ENCODE measurements around the gene CENPP.

The CENPP gene

GRCh38 chr9:92327283-92327850, 1.6 kb downstream of the CENPP start:
- TF ChIP-seq CTCF (IDR thresholded peaks at IDR 0.05): no peak
- Histone ChIP-seq H3K27ac (no peak overlapping the region), H3K4me3 (ENCODE audit: low read depth in 1 of 2, low read length in 1 of 2) (no peak overlapping the region)

GRCh38 chr9:92328225-92328624, 2.5 kb downstream of the CENPP start:
- H3K9me3 ChIP-seq: no peaks in the 10 kb centered on the region
- no peaks in the 10 kb centered on the region for H3K27me3 ChIP-seq
- H3K27ac ChIP-seq: no peak overlapping the region
- no peak for TF ChIP-seq CTCF (IDR thresholded peaks at IDR 0.05)
- H3K4me1 ChIP-seq (ENCODE audit: control insufficient read depth in 1 of 2, insufficient read depth in 1 of 2, low read depth in 1 of 2, low read length in 1 of 2): peaks cover 20 to 23% of the 10 kb centered on the region in 2 experiments
- no peak overlapping the region for H3K4me3 ChIP-seq (ENCODE audit: low read depth in 1 of 2, low read length in 1 of 2)
- H3K36me3 ChIP-seq: peaks cover 5% of the 10 kb centered on the region

More at GRCh38 chr9:92327283-92327850, 1.6 kb downstream of the CENPP start:
- Histone ChIP-seq H3K9me3 (no peaks in the 10 kb centered on the region), H3K4me1 (ENCODE audit: control insufficient read depth in 1 of 2, insufficient read depth in 1 of 2, low read depth in 1 of 2, low read length in 1 of 2) (peaks cover 23 to 27% of the 10 kb centered on the region in 2 experiments), H3K27me3 (no peaks in the 10 kb centered on the region), H3K36me3 (peaks cover 6% of the 10 kb centered on the region)

- Histone ChIP-seq H3K9me3 (no peaks in the 10 kb centered on the region), H3K27ac (no peak overlapping the region), H3K36me3 (peaks cover 7% of the 10 kb centered on the region), H3K4me3 (ENCODE audit: low read depth in 1 of 2, low read length in 1 of 2) (no peak overlapping the region), H3K4me1 (ENCODE audit: control insufficient read depth in 1 of 2, insufficient read depth in 1 of 2, low read depth in 1 of 2, low read length in 1 of 2) (no peaks in the 10 kb centered on the region), H3K27me3 (no peaks in the 10 kb centered on the region)
- TF ChIP-seq CTCF (IDR thresholded peaks at IDR 0.05): no peak
Observed at GRCh38 chr9:92332577-92333281, 7.0 kb downstream of the CENPP start.

- no peaks in the 10 kb centered on the region for H3K27me3 ChIP-seq
- H3K27ac ChIP-seq: no peak overlapping the region
- H3K4me3 ChIP-seq (ENCODE audit: low read depth in 1 of 2, low read length in 1 of 2): no peak overlapping the region
- peaks cover 9% of the 10 kb centered on the region for H3K36me3 ChIP-seq
- H3K4me1 ChIP-seq (ENCODE audit: control insufficient read depth in 1 of 2, insufficient read depth in 1 of 2, low read depth in 1 of 2, low read length in 1 of 2): no peaks in the 10 kb centered on the region
- no peak for TF ChIP-seq CTCF (IDR thresholded peaks at IDR 0.05)
- H3K9me3 ChIP-seq: no peaks in the 10 kb centered on the region
Observed at GRCh38 chr9:92333282-92333634, 7.5 kb downstream of the CENPP start.

- no peak for TF ChIP-seq CTCF (IDR thresholded peaks at IDR 0.05)
Observed at GRCh38 chr9:92341578-92341977, 15.8 kb downstream of the CENPP start.

More at GRCh38 chr9:92341578-92341977, 15.8 kb downstream of the CENPP start:
- H3K27ac ChIP-seq: no peak overlapping the region
- no peak overlapping the region for H3K4me3 ChIP-seq (ENCODE audit: low read depth in 1 of 2, low read length in 1 of 2)
- no peaks in the 10 kb centered on the region for H3K4me1 ChIP-seq (ENCODE audit: control insufficient read depth in 1 of 2, insufficient read depth in 1 of 2, low read depth in 1 of 2, low read length in 1 of 2)
- H3K36me3 ChIP-seq: peaks cover 4% of the 10 kb centered on the region
- H3K27me3 ChIP-seq: no peaks in the 10 kb centered on the region
- no peaks in the 10 kb centered on the region for H3K9me3 ChIP-seq
